ENCODE results near the gene ZNF827. TPM values are rescaled to one million over a fixed set of nuclear protein-coding genes. Genes with fewer than 3 reads are reported as not detected.

ZNF827 gene
- total RNA-seq, 4 donors from 2014 or later, result 23.9 to 52.3 (median 29.3) TPM

DNA sequence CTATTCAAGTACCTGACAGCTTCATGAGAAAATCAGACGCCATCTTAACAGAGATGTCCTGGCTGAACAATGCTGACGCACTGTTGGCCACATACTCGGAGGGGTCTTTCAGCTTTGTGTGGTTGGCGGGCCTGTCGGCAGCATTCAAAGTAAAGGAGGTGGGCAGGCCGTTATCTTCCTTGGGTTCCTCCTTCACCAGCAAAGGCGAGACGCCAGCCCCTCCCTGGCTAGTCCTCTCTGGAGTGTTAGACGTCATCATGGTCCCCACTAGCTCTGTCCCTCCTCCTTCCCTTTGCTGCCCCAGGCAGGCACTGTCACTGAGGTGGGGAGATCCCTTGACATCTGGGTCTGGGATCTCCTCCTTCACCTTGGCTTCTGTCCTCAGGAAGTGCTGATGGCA lies 53.0 kb downstream of the ZNF827 start:
- DNase-seq, result no peak
- Histone ChIP-seq H3K9me3 (no peaks in the 10 kb centered on the region), H3K4me1 (peaks cover 27 to 51% of the 10 kb centered on the region in 2 donors), H3K36me3 (peaks cover 0 to 5% of the 10 kb centered on the region in 2 donors), H3K4me3 (replicated peaks in 1 of 3) (no peak overlapping the region), H3K27ac (no peak overlapping the region), H3K27me3 (no peaks in the 10 kb centered on the region)
- intact Hi-C loops (cut with DNase I), result loop anchor here (10.0 kb wide), 1 partner anchor 49 kb away; the partner anchor contains the start of gene ZNF827
- TF ChIP-seq POLR2A (IDR thresholded peaks at IDR 0.05) (no peak), CTCF (IDR thresholded peaks at IDR 0.05) (no peak)
- WGBS, 2 donors, result 95 to 96% methylated on average over 9 of the region's 9 CpGs

GRCh38 chr4:145884775-145885174 lies 53.8 kb downstream of the ZNF827 start:
- intact Hi-C loops (cut with DNase I), result loop anchor here (10.0 kb wide), 1 partner anchor 50 kb away; the partner anchor contains the start of gene ZNF827
- Histone ChIP-seq H3K27ac (no peak overlapping the region), H3K9me3 (no peaks in the 10 kb centered on the region), H3K4me3 (replicated peaks in 1 of 3) (no peak overlapping the region), H3K36me3 (peaks cover 0 to 5% of the 10 kb centered on the region in 2 donors), H3K27me3 (no peaks in the 10 kb centered on the region), H3K4me1 (peaks cover 21 to 48% of the 10 kb centered on the region in 2 donors)
- DNase-seq, result no peak
- 90 to 97% methylated on average over 1 of the region's 1 CpG for WGBS, 2 donors
- TF ChIP-seq CTCF (IDR thresholded peaks at IDR 0.05), result no peak
- TF ChIP-seq POLR2A (IDR thresholded peaks at IDR 0.05), result no peak

GRCh38 chr4:145883101-145883694 lies 55.4 kb downstream of the ZNF827 start:
- WGBS, 2 donors, result 94% methylated on average over 4 of the region's 4 CpGs
- no peaks in the 10 kb centered on the region for H3K9me3 ChIP-seq
- H3K27me3 ChIP-seq, result no peaks in the 10 kb centered on the region
- no peak for DNase-seq
- H3K4me1 ChIP-seq, result peaks cover 27 to 55% of the 10 kb centered on the region in 2 donors
- no peak overlapping the region for H3K4me3 ChIP-seq (replicated peaks in 1 of 3)
- TF ChIP-seq CTCF (IDR thresholded peaks at IDR 0.05), result no peak
- TF ChIP-seq POLR2A (IDR thresholded peaks at IDR 0.05), result no peak
- H3K27ac ChIP-seq, result peak overlapping the region in 2 of 3 donors; percentile 70 to 75
- intact Hi-C loops (cut with DNase I), result loop anchor here (10.0 kb wide), 1 partner anchor 52 kb away; the partner anchor contains the start of gene ZNF827
- peaks cover 0 to 5% of the 10 kb centered on the region in 2 donors for H3K36me3 ChIP-seq

- Histone ChIP-seq H3K27ac (peak overlapping the region; percentile 70 to 93 (median 75)), H3K9me3 (no peaks in the 10 kb centered on the region), H3K4me3 (replicated peaks in 1 of 3) (no peak overlapping the region), H3K27me3 (no peaks in the 10 kb centered on the region), H3K36me3 (peaks cover 0 to 5% of the 10 kb centered on the region in 2 donors), H3K4me1 (peaks cover 27 to 49% of the 10 kb centered on the region in 2 donors)
- TF ChIP-seq CTCF (IDR thresholded peaks at IDR 0.05) (no peak), POLR2A (IDR thresholded peaks at IDR 0.05) (no peak)
- WGBS, 2 donors, result 89 to 92% methylated on average over 7 of the region's 7 CpGs
- DNase-seq, result no peak
- intact Hi-C loops (cut with DNase I), result loop anchor here (10.0 kb wide), 1 partner anchor 52 kb away; the partner anchor contains the start of gene ZNF827
Observed at GRCh38 chr4:145882604-145883003, 56.0 kb downstream of the ZNF827 start.

GRCh38 chr4:145881989-145882388 lies 56.6 kb downstream of the ZNF827 start:
- DNase-seq, result peak; percentile 91 to 94
- Histone ChIP-seq H3K9me3 (no peaks in the 10 kb centered on the region), H3K4me1 (peaks cover 27 to 42% of the 10 kb centered on the region in 2 donors), H3K4me3 (replicated peaks in 1 of 3) (no peak overlapping the region), H3K27me3 (no peaks in the 10 kb centered on the region), H3K36me3 (peaks cover 0 to 5% of the 10 kb centered on the region in 2 donors), H3K27ac (peak overlapping the region; percentile 70 to 93 (median 75))
- intact Hi-C loops (cut with DNase I), result loop anchor here (10.0 kb wide), 1 partner anchor 53 kb away; the partner anchor contains the start of gene ZNF827
- 39 to 41% methylated on average over 8 of the region's 8 CpGs for WGBS, 2 donors
- no peak for TF ChIP-seq CTCF (IDR thresholded peaks at IDR 0.05)
- peak in 1 of 2 donors; percentile 44 for TF ChIP-seq POLR2A (IDR thresholded peaks at IDR 0.05)

Data from thyroid gland (tissue), 4 donors.